Endothelial cell of umbilical vein (primary cell): ENCODE results near the gene JHY. TPM values are rescaled to one million over a fixed set of nuclear protein-coding genes. Genes with fewer than 3 reads are reported as not detected.

Source experiments
- BruUV-seq: library from RNA; stranded (reverse); fragments of 400-500 nt; replicated peaks from 2 replicates; lab custom pipeline; 2021; lab: Mats Ljungman, UMichigan
- CTCF ChIA-PET: fragments of 300-600, 350-600 bp; sonication (Branson Sonifier 250); formaldehyde crosslinking; loops from one replicate; lab custom pipeline; 2021; ENCODE audit warnings: antibody characterized with exemption, inconsistent platforms; lab: Charles Lee
- POLR2A ChIA-PET: fragments of 300-600, 350-600 bp; sonication (Branson Sonifier 250); formaldehyde crosslinking; loops from one replicate; lab custom pipeline; 2021; ENCODE audit warnings: antibody characterized with exemption, inconsistent platforms; lab: Charles Lee
- DNase-seq: peaks from one replicate; pipeline ENCODE4 v3.0.0-alpha.2; 2011; ENCODE audit warnings: low read depth, low spot score
- FAIRE-seq: peaks from 2 replicates; lab custom pipeline; 2011; peaks lifted over from hg19 to GRCh38; lab: Jason Lieb, UNC
- H2AFZ ChIP-seq: 2 replicates; pipeline ENCODE4 v1.6.0; 2012; ENCODE audit warnings: low read depth, low read length, control low read depth, inconsistent platforms
- H3K27ac ChIP-seq: 2 replicates; pipeline ENCODE4 v1.5.1; 2011; ENCODE audit warnings: low read depth, mild to moderate bottlenecking, control low read depth, low read length, moderate library complexity; ENCODE audit not compliant: insufficient read depth
- H3K27me3 ChIP-seq, 2 experiments: 2 replicates each; pipeline versions ENCODE4 v1.6.0 to v1.6.1; 2011; ENCODE audit warnings: low read length in 2 of 2, mixed read lengths in 1 of 2; ENCODE audit not compliant: control insufficient read depth in 2 of 2, insufficient read depth in 2 of 2
- H3K36me3 ChIP-seq, 2 experiments: 2 replicates in 1 of 2; 3 replicates in 1 of 2; pipeline ENCODE4 v1.5.1; 2011; ENCODE audit warnings: low read length in 2 of 2, mild to moderate bottlenecking in 1 of 2, moderate library complexity in 1 of 2; ENCODE audit not compliant: control insufficient read depth in 2 of 2, insufficient read depth in 2 of 2; ENCODE audit errors: extremely low read depth in 1 of 2
- H3K4me1 ChIP-seq: 3 replicates; pipeline ENCODE4 v1.5.1; 2011; ENCODE audit warnings: mild to moderate bottlenecking, low read length; ENCODE audit not compliant: control insufficient read depth, insufficient read depth; ENCODE audit errors: extremely low read depth
- H3K4me2 ChIP-seq: 2 replicates; pipeline ENCODE4 v1.6.1; 2011; ENCODE audit warnings: low read length, control low read depth, mixed read lengths; ENCODE audit not compliant: insufficient read depth
- H3K4me3 ChIP-seq, 3 experiments: fragments of 200-600 bp in 1 of 3; sonication (generic), shearing (Covaris generic) in 1 of 3; replicated peaks in 1 of 3; 2 replicates each; pipeline ENCODE4 v1.5.1; 2011 to 2016; ENCODE audit warnings: control low read depth in 3 of 3, low read length in 3 of 3, mild to moderate bottlenecking in 2 of 3, inconsistent platforms in 1 of 3, low read depth in 1 of 3, moderate library complexity in 1 of 3; ENCODE audit not compliant: insufficient read depth in 1 of 3
- H3K79me2 ChIP-seq: 2 replicates; pipeline ENCODE4 v1.6.0; 2012; ENCODE audit warnings: low read length, inconsistent platforms; ENCODE audit not compliant: control insufficient read depth, insufficient read depth
- H3K9ac ChIP-seq: replicated peaks from 2 replicates; pipeline ENCODE3; 2011; ENCODE audit warnings: low read length, control low read depth; ENCODE audit not compliant: insufficient read depth; ENCODE audit errors: extremely low read depth
- H3K9me1 ChIP-seq: replicated peaks from 3 replicates; pipeline ENCODE4 v1.6.0; 2011; ENCODE audit warnings: mild to moderate bottlenecking, low read length; ENCODE audit not compliant: control insufficient read depth, insufficient read depth; ENCODE audit errors: extremely low read depth
- H3K9me3 ChIP-seq: replicated peaks from 2 replicates; pipeline ENCODE4 v1.5.1; 2012; ENCODE audit warnings: low read length, inconsistent platforms; ENCODE audit not compliant: control insufficient read depth, insufficient read depth
- H4K20me1 ChIP-seq: replicated peaks from 2 replicates; pipeline ENCODE3; 2011; ENCODE audit warnings: mild to moderate bottlenecking, low read length; ENCODE audit not compliant: control insufficient read depth, insufficient read depth; ENCODE audit errors: extremely low read depth
- FOS ChIP-seq: IDR thresholded peaks from 2 replicates; pipeline ENCODE4 v1.6.1; 2011; ENCODE audit warnings: mild to moderate bottlenecking, low read length, moderate library complexity, borderline replicate concordance; ENCODE audit not compliant: insufficient read depth
- GATA2 ChIP-seq: IDR thresholded peaks from 2 replicates; pipeline ENCODE4 v1.7.0; 2011; ENCODE audit warnings: low read depth, mild to moderate bottlenecking, moderate library complexity, mixed read lengths, low read length; ENCODE audit not compliant: insufficient read length, insufficient read depth
- JUN ChIP-seq: IDR thresholded peaks from 2 replicates; pipeline ENCODE4 v1.6.1; 2011; ENCODE audit warnings: borderline replicate concordance, low read depth; ENCODE audit not compliant: insufficient read length, insufficient read depth
- MYC ChIP-seq: IDR thresholded peaks from one replicate; pipeline ENCODE4 v1.6.1; 2011; ENCODE audit warnings: mild to moderate bottlenecking, low read depth, low read length
- POLR2A ChIP-seq: IDR thresholded peaks from 2 replicates; pipeline ENCODE4 v1.6.1; 2012; ENCODE audit warnings: low read depth, mild to moderate bottlenecking, control low read depth, low read length
- POLR2AphosphoS5 ChIP-seq: IDR thresholded peaks from 2 replicates; pipeline ENCODE4 v1.6.1; 2012; ENCODE audit warnings: low read depth, mild to moderate bottlenecking, control low read depth, low read length, moderate library complexity; ENCODE audit not compliant: insufficient read depth
- dilution Hi-C: fragments of 300-500 bp; cut with MboI; formaldehyde crosslinking; loops from one replicate; pipeline ENCODE4 v1.15.0; 2019; ENCODE audit warnings: low sequenced_read_pairs; ENCODE audit not compliant: extremely low pct_ligation_motif_present
- intact Hi-C: fragments of 100-400 bp; cut with micrococcal nuclease; formaldehyde crosslinking; loops from one replicate; pipeline ENCODE4 v1.10.0; 2022
- polyA plus RNA-seq, 4 experiments: library from polyadenylated mRNA; depleted of rRNA in 3 of 4; stranded (reverse) in 3 of 4; unstranded in 1 of 4; fragments of >200 nt; gene quantifications; 2 replicates each; pipeline versions ENCODE4 v1.2.1 to v1.2.3, GENCODE V29; 2011 to 2012; ENCODE audit warnings: missing spikeins in 1 of 4
- total RNA-seq: library from RNA; stranded (reverse); gene quantifications from 2 replicates; pipeline ENCODE4 v1.2.3, GENCODE V29; 2021
- TF ChIP-seq, protein P1 (sequence below), 2 donors: IDR thresholded peaks; 1 replicate in 1 of 2; 2 replicates in 1 of 2; pipeline ENCODE4 v1.5.1; 2011; ENCODE audit warnings: low read length in 2 of 2, mild to moderate bottlenecking in 2 of 2, moderate library complexity in 2 of 2, control low read depth in 1 of 2, inconsistent platforms in 1 of 2, low read depth in 1 of 2; ENCODE audit not compliant: insufficient read depth in 1 of 2; ENCODE audit errors: extremely low read depth in 1 of 2
- TF ChIP-seq, protein P2 (sequence below): IDR thresholded peaks from 2 replicates; pipeline ENCODE4 v1.6.1; 2011; ENCODE audit not compliant: insufficient read depth, insufficient read length

JHY gene
- total and polyA plus RNA-seq, 2 donors (not counting 3 experiments of a cell fraction or from before 2014, with no cell fraction given), result 1.8 to 3.9 TPM

DNA sequence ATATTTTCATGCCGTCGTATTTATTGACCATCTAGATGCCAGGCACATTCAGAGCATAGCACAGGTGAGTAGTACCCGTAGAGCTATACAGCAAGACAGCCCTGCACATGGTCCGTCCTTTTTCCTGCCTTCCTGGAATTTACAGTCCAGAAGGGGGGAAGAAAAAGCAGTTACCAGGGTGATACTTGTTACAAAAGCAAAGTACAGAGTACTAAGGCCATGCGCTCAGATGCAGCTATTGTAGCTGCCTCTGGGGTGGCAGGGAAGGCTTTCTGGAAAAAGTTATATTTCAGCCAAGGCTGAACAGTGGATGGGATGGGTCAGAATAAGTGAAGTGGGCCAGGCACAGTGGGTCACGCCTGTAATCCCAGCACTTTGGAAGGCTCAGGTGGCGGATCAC lies 36.2 kb downstream of the JHY start:
- no peak for DNase-seq
- Histone ChIP-seq H3K79me2 (no peaks in the 10 kb centered on the region), H3K9ac (no peak overlapping the region), H3K9me1 (no peaks in the 10 kb centered on the region), H3K9me3 (no peaks in the 10 kb centered on the region), H3K4me2 (no peak overlapping the region), H2AFZ (no peak overlapping the region), H3K27ac (no peak overlapping the region), H3K4me3 (no peak overlapping the region), H3K36me3 (no peaks in the 10 kb centered on the region), H3K4me1 (no peaks in the 10 kb centered on the region), H4K20me1 (no peaks in the 10 kb centered on the region), H3K27me3 (no peaks in the 10 kb centered on the region)
- BruUV-seq, result no TSS peak
- ChIA-PET POLR2A (no interaction called here), CTCF (no interaction called here)
- intact Hi-C loops, result no loop called here
- dilution Hi-C loops, result no loop called here
- TF ChIP-seq, protein P1, sequence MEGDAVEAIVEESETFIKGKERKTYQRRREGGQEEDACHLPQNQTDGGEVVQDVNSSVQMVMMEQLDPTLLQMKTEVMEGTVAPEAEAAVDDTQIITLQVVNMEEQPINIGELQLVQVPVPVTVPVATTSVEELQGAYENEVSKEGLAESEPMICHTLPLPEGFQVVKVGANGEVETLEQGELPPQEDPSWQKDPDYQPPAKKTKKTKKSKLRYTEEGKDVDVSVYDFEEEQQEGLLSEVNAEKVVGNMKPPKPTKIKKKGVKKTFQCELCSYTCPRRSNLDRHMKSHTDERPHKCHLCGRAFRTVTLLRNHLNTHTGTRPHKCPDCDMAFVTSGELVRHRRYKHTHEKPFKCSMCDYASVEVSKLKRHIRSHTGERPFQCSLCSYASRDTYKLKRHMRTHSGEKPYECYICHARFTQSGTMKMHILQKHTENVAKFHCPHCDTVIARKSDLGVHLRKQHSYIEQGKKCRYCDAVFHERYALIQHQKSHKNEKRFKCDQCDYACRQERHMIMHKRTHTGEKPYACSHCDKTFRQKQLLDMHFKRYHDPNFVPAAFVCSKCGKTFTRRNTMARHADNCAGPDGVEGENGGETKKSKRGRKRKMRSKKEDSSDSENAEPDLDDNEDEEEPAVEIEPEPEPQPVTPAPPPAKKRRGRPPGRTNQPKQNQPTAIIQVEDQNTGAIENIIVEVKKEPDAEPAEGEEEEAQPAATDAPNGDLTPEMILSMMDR (IDR thresholded peaks at IDR 0.05; ENCODE audit: extremely low read depth in 1 of 2, insufficient read depth in 1 of 2, low read depth in 1 of 2, low read length in 2 of 2), result no peak
- TF ChIP-seq GATA2 (no peak), POLR2AphosphoS5 (no peak), JUN (no peak), MYC (no peak), POLR2A (no peak), FOS (no peak)
- TF ChIP-seq, protein P2, sequence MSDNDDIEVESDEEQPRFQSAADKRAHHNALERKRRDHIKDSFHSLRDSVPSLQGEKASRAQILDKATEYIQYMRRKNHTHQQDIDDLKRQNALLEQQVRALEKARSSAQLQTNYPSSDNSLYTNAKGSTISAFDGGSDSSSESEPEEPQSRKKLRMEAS, result no peak
- no peak for FAIRE-seq
